Activated CD8-positive, alpha-beta memory T cell treated with anti-CD3 and anti-CD28 coated beads, Interleukin-2, amount 50 U/mL, for 24 hours (primary cell): Measurements from ENCODE around the gene KIF7.
"Not testable (repeated sequence)": the region's sequence is repeated elsewhere in the genome, so short reads cannot be mapped to it uniquely, and the experiment has no call there.

Source experiments
- DNase-seq: peaks from one replicate; pipeline ENCODE4 v3.0.0-alpha.2; 2020; ENCODE audit errors: extremely low read depth

Gene KIF7, protein sequence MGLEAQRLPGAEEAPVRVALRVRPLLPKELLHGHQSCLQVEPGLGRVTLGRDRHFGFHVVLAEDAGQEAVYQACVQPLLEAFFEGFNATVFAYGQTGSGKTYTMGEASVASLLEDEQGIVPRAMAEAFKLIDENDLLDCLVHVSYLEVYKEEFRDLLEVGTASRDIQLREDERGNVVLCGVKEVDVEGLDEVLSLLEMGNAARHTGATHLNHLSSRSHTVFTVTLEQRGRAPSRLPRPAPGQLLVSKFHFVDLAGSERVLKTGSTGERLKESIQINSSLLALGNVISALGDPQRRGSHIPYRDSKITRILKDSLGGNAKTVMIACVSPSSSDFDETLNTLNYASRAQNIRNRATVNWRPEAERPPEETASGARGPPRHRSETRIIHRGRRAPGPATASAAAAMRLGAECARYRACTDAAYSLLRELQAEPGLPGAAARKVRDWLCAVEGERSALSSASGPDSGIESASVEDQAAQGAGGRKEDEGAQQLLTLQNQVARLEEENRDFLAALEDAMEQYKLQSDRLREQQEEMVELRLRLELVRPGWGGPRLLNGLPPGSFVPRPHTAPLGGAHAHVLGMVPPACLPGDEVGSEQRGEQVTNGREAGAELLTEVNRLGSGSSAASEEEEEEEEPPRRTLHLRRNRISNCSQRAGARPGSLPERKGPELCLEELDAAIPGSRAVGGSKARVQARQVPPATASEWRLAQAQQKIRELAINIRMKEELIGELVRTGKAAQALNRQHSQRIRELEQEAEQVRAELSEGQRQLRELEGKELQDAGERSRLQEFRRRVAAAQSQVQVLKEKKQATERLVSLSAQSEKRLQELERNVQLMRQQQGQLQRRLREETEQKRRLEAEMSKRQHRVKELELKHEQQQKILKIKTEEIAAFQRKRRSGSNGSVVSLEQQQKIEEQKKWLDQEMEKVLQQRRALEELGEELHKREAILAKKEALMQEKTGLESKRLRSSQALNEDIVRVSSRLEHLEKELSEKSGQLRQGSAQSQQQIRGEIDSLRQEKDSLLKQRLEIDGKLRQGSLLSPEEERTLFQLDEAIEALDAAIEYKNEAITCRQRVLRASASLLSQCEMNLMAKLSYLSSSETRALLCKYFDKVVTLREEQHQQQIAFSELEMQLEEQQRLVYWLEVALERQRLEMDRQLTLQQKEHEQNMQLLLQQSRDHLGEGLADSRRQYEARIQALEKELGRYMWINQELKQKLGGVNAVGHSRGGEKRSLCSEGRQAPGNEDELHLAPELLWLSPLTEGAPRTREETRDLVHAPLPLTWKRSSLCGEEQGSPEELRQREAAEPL (N-terminal part only)

DNA sequence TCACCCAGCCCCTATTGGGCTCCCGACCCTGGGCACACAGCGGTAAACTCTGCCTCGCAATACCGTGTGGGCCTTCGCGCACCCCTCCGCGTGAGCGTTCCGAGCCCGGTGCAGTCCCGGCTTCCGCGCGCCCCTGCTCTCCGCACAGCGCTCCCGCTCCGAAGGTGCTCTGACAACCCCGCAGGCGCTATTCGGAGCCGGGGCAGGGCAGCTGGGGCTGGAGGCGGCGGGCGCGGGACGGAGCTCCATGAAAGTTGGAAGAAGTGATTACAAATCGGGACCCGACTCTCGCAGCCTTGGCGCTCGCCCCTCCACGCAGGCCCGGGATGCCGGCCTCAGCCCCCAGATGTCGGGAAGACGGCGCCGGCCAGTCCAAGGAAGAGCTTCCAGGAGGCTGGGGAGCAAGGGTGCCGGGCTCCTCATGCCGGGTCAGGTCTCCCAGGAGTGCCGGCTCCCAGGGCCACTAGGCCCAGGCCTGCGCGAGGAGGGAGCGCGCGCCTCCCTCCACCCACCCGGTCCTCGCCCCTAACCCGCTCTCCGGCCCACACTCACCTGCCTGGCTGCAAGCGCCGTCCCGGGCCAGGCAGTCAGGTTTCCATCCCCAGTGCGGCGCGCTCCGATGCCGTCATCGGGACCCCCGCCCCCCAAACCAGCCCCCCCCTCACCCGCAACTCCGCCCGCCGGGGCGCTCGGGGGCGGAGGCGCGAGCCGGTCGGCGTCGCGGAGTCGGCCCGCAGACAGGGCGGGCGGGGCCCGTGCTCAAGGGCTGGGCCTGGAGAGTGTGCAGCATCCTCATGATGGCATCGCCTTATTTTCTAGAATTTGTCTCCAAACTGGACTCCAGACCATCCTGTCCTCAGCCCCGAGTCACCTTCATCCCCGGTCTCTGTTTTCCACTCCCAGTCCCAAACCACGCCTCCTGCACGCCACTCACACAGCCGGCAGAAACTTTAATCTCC is at the start of gene KIF7:
TSS of gene KIF7 (minus strand) at position 621 of the 959 bp plus-strand sequence. CDS start 2,537 bp downstream, outside the sequence.
- DNase-seq = no peak

DNA sequence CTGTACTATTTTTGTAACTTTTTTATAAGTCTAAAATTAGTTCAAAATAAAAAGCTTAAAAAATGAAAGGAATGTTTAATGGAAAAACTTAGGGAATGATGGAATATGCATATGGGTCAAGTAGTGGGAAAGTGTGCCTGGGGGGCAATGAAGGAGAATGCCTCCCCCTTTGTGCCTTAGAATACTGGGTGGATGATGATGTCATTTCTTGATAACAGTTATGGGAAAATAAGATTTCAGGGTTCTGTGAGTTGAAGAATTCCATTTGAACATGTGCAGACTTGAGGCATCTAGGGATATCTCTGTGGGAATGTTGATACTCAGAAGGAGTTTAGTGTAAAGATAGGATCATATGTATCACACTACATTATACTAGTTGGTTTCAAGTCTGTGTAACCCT is 49.1 kb upstream of the KIF7 start:
- DNase-seq = no peak

DNA sequence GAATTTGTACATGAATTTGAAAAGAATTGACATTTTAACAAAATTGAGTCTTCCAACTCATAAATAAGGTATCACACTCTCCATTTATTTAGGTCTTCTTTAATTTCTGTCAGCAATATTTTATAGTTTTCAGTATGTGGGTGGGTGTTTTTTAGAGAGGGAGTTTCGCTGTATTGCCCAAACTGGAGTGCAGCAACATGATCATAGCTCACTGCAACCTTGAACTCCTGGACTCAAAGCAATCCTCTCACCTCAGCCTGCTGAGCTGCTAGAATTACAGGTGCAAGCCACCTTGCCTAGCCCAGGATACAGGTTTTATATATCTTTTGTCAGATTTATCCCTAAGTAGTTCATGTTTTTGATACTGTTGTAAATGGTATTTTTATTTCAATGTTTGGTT is 39.9 kb upstream of the KIF7 start:
- no peak for DNase-seq

DNA sequence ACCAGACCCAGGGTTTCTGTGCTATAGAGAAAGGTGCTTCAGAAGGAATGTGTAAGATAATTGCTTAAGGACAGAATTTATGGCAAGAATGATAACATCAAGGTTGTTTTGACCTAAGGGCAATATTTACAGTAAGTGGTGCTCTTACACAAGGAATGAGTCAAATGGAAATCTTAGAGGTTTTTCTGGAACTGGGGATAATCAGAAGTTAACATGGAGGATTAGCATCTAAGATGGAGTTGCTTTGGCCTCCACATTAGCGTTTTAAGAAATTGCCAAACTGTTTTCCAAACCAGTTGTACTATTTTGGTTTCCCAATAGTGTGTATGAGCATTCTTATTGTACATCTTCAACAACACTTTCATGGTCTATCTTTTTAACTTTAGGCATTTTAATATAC is 38.4 kb upstream of the KIF7 start:
- DNase-seq = no peak

DNA sequence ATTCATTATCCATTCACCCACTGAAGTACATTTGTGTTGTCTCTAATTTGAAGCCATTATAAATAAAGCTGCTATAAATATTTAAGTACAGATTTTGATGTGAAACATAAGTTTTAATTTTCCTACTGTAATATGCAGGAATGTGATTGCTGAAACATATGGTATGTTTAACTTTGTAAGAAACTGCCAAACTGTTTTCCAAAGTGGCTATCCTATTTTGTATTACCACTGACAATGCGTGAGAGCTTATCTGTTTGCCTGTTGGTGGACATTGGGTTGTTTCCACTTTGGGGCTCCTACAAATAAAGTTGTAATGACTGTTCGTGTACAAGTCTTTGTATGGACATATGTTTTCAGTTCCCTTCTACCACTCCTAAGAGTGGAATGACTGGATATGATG is 37.8 kb upstream of the KIF7 start:
- DNase-seq = no peak

DNA sequence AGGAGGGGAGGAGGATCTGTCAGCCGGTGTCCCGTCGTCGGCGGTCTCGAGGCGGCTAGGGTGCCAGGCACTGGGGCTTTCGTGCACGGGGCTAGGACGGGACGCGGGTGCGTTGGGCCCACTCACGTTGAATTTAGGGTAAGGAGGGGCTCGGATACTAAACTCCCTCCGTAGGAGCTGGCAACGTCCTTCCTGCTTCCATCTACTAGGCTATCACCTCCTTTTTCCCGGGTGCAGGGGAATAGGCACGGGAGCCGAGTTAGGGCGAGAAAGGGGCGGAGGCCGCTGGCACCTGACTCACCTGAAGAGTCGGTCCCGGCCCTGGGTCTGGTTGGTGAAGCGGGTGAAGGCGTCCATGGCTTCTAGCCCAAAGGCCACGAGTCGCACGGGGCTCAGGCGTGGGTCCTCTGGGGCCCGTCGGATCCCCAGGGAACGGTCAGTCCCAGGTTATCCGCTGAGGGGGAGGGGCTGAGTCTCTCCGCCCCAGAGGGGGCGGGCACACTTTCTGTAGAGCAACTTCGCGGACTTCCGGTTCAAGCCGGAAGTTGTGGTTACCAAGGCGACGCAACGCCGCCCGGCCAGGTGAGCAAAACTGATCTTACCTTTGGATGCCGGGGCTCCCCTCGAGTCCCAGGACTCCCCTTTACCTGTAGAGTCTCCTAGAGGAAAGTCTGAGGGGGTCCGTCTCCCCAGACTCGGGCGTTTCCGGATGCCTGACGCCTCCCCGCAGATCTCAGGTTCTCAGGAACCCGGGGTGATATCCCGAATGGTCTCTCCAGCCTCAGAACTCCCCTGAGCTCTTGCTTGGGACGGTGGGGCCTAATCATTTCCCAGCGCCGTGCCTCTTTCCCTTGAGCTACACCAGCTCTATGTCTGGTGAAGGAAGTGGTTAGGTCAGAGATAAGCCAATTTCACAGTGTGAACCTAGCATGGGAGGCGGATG is 35.3 kb upstream of the KIF7 start, which contains the start of the genes PEX11A and WDR93:
TSS of gene PEX11A (minus strand) at position 479 of the 943 bp plus-strand sequence. CDS start at position 357, 122 bp downstream.
TSS of gene WDR93 (plus strand) at position 536 of the 943 bp plus-strand sequence. CDS start 10,936 bp downstream, outside the sequence.
- DNase-seq = peak; percentile 41

DNA sequence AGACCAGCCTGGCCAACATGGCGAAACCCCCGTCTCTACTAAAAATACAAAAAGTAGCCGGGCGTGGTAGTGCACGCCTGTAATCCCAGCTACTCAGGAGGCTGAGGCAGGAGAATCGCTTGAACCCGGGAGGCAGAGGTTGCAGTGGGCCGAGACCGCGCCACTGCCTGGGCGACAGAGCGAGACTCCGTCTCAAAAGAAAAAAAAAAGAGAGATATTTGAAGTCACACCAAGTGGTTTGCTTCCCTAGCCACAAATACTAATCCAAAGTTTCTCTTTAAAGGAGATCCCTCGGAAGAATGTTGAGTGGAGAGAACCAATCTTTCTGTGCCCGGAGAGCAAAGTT is 34.6 kb upstream of the KIF7 start:
- not testable (repeated sequence) for DNase-seq

DNA sequence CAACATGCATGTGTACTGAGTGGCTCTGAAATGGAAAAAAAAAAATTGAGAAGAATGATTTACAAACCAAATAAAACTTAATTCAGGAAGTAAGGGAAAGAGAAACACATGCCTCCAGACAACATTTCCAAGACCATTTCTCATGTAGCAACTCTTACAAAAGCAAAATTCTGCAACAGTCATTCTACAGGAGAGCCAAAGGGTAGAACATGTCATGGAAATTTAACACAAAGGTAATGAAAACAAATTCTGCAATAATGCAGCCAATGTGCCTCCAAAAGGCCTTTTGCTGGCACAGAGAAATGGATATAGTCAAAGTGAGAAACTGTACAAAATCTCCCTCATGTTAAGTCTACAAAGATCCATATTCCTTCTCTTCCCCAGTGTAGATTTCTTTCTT is 31.3 kb upstream of the KIF7 start:
- DNase-seq = no peak

DNA sequence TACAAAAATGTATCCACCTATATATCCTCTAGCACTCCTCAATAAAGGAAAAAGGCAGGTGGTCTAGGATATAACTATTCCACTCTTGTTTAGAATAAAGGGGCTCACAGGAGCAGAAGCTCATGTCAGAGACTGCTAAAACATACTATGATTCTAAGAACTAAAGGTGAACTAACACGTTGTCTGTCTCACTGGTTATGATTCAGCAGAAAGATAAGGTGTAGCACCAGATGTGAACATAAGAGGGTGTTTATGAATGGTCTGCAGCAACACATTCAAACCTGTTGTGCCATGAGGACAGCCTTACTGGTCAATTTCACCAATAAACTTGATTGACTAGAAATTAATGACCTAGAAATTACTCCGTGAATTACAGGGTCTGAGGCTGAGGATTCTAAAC is 30.7 kb upstream of the KIF7 start:
- no peak for DNase-seq

DNA sequence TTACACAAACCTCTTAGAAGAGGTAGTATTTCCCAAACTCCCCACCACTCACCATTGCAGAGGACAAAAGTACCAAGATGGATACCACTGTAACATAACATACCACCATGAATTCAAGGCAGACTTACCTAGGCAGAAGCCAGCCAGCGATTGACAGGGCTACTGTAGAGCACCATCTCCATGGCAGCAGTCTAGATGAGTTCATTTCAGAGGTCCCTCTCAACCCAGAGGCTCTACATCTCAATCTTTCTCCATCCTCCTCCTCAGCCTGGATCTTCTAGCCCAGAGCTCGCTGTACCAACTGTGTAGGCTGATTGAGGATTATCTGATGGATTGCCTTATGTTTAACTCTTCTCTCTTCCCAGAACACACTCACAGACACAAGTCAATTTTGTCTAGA is 25.9 kb upstream of the KIF7 start:
- DNase-seq = no peak

DNA sequence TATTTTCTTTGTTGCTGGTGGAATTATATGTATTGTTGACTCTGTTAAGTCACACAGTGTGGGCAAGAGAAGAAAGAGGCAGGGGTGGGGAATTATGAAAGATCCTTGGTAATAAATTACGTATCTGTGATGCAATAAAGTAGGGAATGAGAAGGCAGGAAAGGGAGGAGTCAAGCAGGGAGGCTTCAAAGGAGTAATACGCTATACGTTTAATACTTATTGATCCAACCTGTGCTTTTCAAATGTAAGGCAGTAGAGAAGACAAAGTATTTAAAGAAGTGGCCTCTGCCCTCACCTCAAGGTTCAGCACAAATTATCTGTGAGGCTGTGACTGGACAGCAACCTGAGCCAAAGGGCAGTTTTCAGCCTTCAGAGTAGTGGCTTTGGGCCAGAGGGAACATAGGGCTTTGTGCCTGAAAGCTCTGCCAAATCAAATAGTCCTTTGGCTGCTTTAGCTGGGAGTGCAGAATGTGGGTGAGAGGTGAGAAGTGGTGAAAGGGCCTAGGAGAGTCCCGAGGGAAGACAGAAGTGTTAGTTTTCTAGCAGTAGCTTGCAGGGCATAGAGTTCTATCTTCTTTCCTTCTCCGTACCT is 25.1 kb upstream of the KIF7 start:
- DNase-seq = no peak

DNA sequence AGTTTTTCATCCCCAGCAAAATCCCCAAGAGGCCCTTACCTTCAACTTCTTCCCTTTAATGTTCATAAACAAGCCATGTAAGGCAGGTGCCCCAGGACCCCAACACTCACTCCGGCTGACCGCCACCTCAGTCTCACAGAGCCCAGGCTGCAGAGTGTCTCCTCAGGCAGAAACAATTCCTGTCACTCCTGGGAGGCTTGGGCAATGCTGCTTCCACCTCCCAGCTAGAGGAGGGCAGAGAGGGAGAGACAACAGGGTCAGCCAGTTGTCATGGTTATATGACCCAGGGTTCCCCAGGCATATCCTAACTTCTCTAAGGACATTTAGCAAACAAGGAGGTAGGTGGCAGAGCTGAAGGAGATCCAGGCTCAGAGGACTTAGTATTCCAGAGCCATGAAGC is 23.9 kb upstream of the KIF7 start, which contains the start of gene PLIN1:
TSS of gene PLIN1 (minus strand) at position 156 of the 400 bp plus-strand sequence. CDS start 1,878 bp downstream, outside the sequence.
- no peak for DNase-seq

DNA sequence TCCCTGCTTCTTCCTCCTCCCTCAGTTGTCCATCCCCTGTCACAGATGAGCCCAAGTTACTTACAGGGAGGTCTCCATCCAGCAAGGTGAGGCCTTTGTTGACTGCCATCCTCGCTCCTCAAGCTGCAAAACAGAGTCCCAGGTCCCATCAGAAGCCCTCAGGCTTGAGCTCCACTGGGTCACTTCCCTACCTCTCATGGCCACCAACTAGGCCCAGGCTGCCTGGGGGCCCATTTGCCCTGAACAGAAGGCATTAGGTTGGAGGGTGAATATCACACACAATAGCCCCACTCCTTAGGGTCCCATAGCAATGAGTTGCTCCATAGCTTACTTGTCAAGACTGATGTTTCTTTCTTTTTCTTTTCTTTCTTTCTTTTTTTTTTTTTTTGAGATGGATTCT is 22.1 kb upstream of the KIF7 start:
- DNase-seq = no peak

DNA sequence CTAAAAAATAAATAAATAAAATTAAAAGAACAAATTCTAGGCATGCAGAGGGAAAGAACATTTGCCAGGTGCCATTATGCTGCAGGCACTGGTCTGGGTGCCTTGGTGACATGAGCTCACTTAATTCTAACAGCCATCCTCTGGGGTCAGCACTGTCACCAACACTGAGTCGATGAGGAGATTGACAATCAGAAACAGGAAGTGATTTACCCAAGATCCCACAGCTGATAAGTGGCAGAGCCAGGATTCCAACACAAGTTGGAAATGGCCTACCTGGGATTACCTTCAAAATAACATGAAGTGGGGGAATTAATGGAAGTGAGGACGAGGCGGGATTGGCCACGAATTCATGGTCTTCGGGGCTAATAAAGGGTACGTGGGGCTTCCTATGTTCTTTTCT is 20.3 kb upstream of the KIF7 start:
- DNase-seq = no peak

DNA sequence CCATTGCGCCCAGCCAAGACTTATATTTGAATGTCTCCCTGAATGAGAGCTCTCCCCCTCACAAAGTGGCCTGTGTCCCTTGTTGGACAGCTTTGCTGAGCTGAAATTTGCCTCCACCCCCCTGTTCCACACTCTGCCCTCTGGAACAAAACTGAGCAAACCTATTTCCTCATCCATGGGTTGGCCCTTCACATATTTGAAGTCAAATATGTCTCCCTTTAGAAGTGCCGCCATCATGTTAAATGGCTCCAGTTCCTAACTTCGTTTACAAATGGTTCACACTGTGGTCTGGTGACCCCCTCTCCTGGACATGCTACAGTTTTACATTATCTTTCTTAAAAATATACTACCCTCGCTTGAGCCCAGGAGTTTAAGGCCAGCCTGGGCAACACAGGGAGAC is 19.3 kb upstream of the KIF7 start:
- no peak for DNase-seq

DNA sequence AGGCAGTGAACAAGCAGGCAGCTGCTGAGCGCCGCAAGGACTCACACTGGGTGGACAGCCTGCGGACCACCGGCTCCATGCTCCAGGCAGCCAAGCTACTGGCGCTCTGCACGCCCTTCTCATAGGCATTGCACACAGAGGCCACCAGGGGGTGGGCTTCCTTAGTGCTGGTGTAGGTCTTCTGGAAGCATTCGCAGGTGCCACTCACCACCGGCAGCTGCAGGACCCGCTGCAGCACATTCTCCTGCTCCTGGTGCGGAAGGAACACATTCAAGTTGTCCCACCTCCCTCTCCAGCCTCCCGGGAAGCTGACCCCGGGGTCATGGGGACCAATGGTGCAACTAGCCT is 17.9 kb upstream of the KIF7 start:
- DNase-seq = no peak

DNA sequence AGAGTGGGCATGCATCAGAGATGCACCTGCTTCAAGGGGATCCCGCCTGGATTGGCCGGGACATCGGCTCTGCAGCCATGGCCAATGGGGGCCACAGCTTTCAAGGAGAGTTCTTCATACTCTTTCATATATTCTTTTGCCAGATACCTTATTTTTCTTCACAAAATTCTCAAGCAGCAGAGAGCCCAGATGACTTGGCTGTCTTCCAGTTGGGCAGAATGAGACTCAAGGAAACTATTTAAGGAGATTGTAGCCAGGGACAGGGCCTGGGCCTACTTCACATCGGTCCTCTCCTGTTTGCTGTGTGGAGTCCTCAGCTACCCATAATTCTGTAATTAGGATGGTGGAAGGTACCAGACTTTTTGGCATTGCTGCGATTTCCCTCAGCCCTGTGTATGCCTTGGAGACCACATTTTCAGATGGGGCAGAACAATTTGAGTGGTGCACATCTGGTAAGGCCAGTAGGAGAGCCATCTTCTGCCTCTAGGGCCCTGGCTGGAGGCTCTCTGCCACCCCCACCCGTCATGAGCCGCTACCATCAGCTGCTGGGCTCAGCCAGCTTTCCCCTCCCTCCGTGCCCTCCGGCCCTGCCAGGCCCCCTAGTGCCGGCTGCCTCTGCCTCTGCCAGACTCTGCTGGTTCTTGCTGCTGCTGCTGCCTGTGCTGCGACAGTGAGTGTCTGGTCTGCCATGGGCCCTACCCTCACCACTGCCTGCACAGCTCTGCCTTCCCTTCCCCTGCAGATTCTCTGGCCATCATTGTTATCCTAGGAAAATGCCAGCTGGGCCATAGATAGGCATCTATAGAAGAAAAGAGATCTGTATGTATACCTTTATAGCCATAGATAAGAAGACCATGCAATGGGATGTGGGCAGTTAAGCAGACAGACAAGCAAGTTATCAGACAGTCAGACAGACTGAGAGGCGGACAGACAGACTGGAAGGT is 17.2 kb upstream of the KIF7 start:
- DNase-seq = no peak

DNA sequence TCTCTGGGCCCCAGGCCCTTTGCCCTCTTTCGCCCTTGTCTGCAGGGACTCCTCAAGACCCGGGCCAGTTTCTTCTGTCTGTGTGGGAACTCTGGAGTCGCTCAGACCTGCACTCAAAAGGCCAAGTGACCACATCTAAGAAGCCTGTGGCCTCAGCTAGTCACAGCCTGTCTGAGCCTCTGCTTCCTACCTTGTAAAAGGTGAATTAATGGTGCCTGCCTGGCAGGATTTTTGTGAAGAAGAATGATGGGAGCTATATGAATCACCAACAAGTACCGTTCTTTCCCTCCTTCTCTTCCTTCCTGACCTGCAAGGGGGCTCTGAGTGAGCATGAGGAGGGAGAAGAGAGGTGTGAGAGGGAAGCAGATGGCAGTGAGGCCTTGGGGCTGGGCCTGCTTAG is 16.4 kb upstream of the KIF7 start:
- no peak for DNase-seq
